COLO829 (cell line): Measurements from ENCODE around the gene PDGFC.
A peak's percentile ranks its signal among the peaks of the same experiment; 100 is the strongest.
"Not testable (repeated sequence)": the region's sequence is repeated elsewhere in the genome, so short reads cannot be mapped to it uniquely, and the experiment has no call there.

Source experiments
- DNase-seq: peaks from one replicate; pipeline ENCODE4 v3.0.0; 2012; ENCODE audit warnings: low spot score

PDGFC gene

GRCh38 chr4:156901871-156902270 lies 69.7 kb downstream of the PDGFC start:
- no peak for DNase-seq

- DNase-seq, result no peak
Observed at GRCh38 chr4:156898373-156899117, 73.1 kb downstream of the PDGFC start.

GRCh38 chr4:156896527-156896926 lies 75.1 kb downstream of the PDGFC start:
- peak; percentile 6 for DNase-seq

GRCh38 chr4:156894234-156894633 lies 77.4 kb downstream of the PDGFC start:
- DNase-seq, result no peak

- no peak for DNase-seq
Observed at GRCh38 chr4:156892805-156893204, 78.8 kb downstream of the PDGFC start.

- no peak for DNase-seq
Observed at GRCh38 chr4:156889616-156890594, 81.7 kb downstream of the PDGFC start.

- DNase-seq, result no peak
Observed at GRCh38 chr4:156888762-156889161, 82.8 kb downstream of the PDGFC start.

GRCh38 chr4:156886481-156886880 lies 85.1 kb downstream of the PDGFC start:
- DNase-seq, result no peak

GRCh38 chr4:156885374-156885773 lies 86.2 kb downstream of the PDGFC start:
- DNase-seq, result no peak

GRCh38 chr4:156884183-156884582 lies 87.4 kb downstream of the PDGFC start:
- DNase-seq, result no peak

- no peak for DNase-seq
Observed at GRCh38 chr4:156875704-156876103, 95.9 kb downstream of the PDGFC start.

- no peak for DNase-seq
Observed at GRCh38 chr4:156875055-156875454, 96.5 kb downstream of the PDGFC start.

GRCh38 chr4:156873799-156874198 lies 97.8 kb downstream of the PDGFC start:
- DNase-seq, result no peak

- DNase-seq, result no peak
Observed at GRCh38 chr4:156870861-156871260, 100.7 kb downstream of the PDGFC start.

GRCh38 chr4:156870131-156870530 lies 101.5 kb downstream of the PDGFC start:
- no peak for DNase-seq

GRCh38 chr4:156866088-156866487 lies 105.5 kb downstream of the PDGFC start:
- not testable (repeated sequence) for DNase-seq

- no peak for DNase-seq
Observed at GRCh38 chr4:156865451-156865850, 106.1 kb downstream of the PDGFC start.

GRCh38 chr4:156858071-156858470 lies 113.5 kb downstream of the PDGFC start:
- no peak for DNase-seq

GRCh38 chr4:156838761-156839160 lies 132.8 kb downstream of the PDGFC start:
- DNase-seq, result no peak

GRCh38 chr4:156837625-156838345 lies 133.8 kb downstream of the PDGFC start:
- DNase-seq, result no peak

- DNase-seq, result no peak
Observed at GRCh38 chr4:156832886-156833285, 138.7 kb downstream of the PDGFC start.

GRCh38 chr4:156830351-156830750 lies 141.2 kb downstream of the PDGFC start:
- no peak for DNase-seq
